NB4 (cell line): Measurements from ENCODE around the gene SLC30A7.

Source experiments
- MYC ChIP-seq: IDR thresholded peaks from 2 replicates; pipeline ENCODE4 v1.6.1; 2011; ENCODE audit warnings: low read depth, low read length
- POLR2A ChIP-seq: IDR thresholded peaks from 2 replicates; pipeline ENCODE4 v1.6.1; 2011; ENCODE audit warnings: mild to moderate bottlenecking; ENCODE audit not compliant: insufficient read length; ENCODE audit errors: extremely low read depth
- TF ChIP-seq, protein P1 (sequence below): IDR thresholded peaks from one replicate; pipeline ENCODE4 v1.5.1; 2012; ENCODE audit warnings: low read depth, low read length
- TF ChIP-seq, protein P2 (sequence below): IDR thresholded peaks from 2 replicates; pipeline ENCODE4 v1.6.1; 2011; ENCODE audit warnings: low read depth, low read length

DNA sequence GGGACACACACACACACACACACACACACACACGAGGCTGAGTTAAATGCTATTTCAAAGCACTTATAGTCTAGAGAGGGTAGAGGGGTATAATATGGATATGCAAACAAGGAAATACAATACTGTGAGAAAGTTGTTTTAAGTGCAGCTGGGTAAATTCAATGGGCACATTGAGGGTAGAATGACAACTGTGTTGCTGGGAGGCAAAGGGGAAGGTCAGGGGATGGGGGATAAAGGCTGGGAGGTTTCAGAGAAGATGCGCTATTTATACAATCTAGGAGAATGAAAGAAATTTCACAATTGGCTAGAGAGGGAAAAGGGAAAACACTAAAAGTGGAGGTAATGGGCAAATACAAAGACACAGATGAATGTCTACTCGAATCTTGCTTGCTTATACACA, 20.7 kb upstream of the SLC30A7 start:
- TF ChIP-seq, protein P1, sequence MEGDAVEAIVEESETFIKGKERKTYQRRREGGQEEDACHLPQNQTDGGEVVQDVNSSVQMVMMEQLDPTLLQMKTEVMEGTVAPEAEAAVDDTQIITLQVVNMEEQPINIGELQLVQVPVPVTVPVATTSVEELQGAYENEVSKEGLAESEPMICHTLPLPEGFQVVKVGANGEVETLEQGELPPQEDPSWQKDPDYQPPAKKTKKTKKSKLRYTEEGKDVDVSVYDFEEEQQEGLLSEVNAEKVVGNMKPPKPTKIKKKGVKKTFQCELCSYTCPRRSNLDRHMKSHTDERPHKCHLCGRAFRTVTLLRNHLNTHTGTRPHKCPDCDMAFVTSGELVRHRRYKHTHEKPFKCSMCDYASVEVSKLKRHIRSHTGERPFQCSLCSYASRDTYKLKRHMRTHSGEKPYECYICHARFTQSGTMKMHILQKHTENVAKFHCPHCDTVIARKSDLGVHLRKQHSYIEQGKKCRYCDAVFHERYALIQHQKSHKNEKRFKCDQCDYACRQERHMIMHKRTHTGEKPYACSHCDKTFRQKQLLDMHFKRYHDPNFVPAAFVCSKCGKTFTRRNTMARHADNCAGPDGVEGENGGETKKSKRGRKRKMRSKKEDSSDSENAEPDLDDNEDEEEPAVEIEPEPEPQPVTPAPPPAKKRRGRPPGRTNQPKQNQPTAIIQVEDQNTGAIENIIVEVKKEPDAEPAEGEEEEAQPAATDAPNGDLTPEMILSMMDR: no peak
- TF ChIP-seq MYC (no peak), POLR2A (no peak)
- TF ChIP-seq, protein P2, sequence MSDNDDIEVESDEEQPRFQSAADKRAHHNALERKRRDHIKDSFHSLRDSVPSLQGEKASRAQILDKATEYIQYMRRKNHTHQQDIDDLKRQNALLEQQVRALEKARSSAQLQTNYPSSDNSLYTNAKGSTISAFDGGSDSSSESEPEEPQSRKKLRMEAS: no peak
